Natural killer cell (primary cell): Measurements from ENCODE around the gene ACSS2. TPM values are rescaled to one million over a fixed set of nuclear protein-coding genes. Genes with fewer than 3 reads are reported as not detected.
A peak's percentile ranks its signal among the peaks of the same experiment; 100 is the strongest.

Experiments used
- ATAC-seq, 3 donors: fragments of 150-1000 bp in 2 of 3; fragments of 200-7000 bp in 1 of 3; cut with Tn5 transposase; 1 replicate in 1 of 3; 2 replicates in 2 of 3; pipeline ENCODE4 v1.10.0; 2021; ENCODE audit warnings: mild to moderate bottlenecking in 2 of 3, moderate library complexity in 2 of 3
- DNase-seq, 2 donors: peaks; one replicate each; pipeline versions ENCODE4 v3.0.0 to v3.0.0-alpha.2; 2013 to 2021; ENCODE audit warnings: mixed read lengths in 1 of 2
- H3K27ac ChIP-seq: one replicate; pipeline ENCODE4 v1.5.1; 2013; ENCODE audit warnings: mild to moderate bottlenecking, low read length
- H3K27me3 ChIP-seq: one replicate; pipeline ENCODE4 v1.6.1; 2013; ENCODE audit warnings: low read length; ENCODE audit not compliant: control insufficient read depth, insufficient read depth
- H3K36me3 ChIP-seq: one replicate; pipeline ENCODE4 v1.6.1; 2013; ENCODE audit warnings: low read length; ENCODE audit not compliant: control insufficient read depth, insufficient read depth
- H3K4me1 ChIP-seq: one replicate; pipeline ENCODE4 v1.6.1; 2013; ENCODE audit warnings: low read length; ENCODE audit not compliant: control insufficient read depth, insufficient read depth
- H3K4me3 ChIP-seq: one replicate; pipeline ENCODE4 v1.5.1; 2013; ENCODE audit warnings: low read length
- H3K9me3 ChIP-seq: one replicate; pipeline ENCODE4 v1.6.1; 2013; ENCODE audit warnings: low read length; ENCODE audit not compliant: control insufficient read depth, insufficient read depth
- H3K27ac Mint-ChIP-seq, 2 donors: one replicate each; pipeline ENCODE4 v1.8.0; 2022; ENCODE audit warnings: mild to moderate bottlenecking in 2 of 2, mixed read lengths in 2 of 2, moderate library complexity in 1 of 2
- H3K27me3 Mint-ChIP-seq, 2 donors: one replicate each; pipeline ENCODE4 v1.8.0; 2022; ENCODE audit warnings: low read depth in 2 of 2, mixed read lengths in 2 of 2
- H3K36me3 Mint-ChIP-seq: one replicate; pipeline ENCODE4 v1.8.0; 2022; ENCODE audit warnings: mixed read lengths
- H3K4me1 Mint-ChIP-seq, 2 donors: one replicate each; pipeline ENCODE4 v1.8.0; 2022; ENCODE audit warnings: mixed read lengths in 2 of 2
- H3K4me3 Mint-ChIP-seq: one replicate; pipeline ENCODE4 v1.8.0; 2022; ENCODE audit warnings: mild to moderate bottlenecking, moderate library complexity, mixed read lengths
- H3K9me3 Mint-ChIP-seq, 2 donors: one replicate each; pipeline ENCODE4 v1.8.0; 2022; ENCODE audit warnings: mixed read lengths in 2 of 2
- WGBS: methylation state at CpG from one replicate; pipeline ENCODE4 v1.1.7; 2013; ENCODE audit warnings: missing lambda C conversion rate; ENCODE audit not compliant: insufficient coverage; 5-methylcytosine and 5-hydroxymethylcytosine counted together
- intact Hi-C: fragments of 100-400 bp; cut with micrococcal nuclease; formaldehyde crosslinking; loops from one replicate; pipeline ENCODE4 v1.14.2; 2022
- total RNA-seq, 4 donors: library from RNA; stranded (reverse); fragments of 120-200 nt in 1 of 4; gene quantifications; one replicate each; pipeline versions ENCODE4 v1.2.3 to v1.2.4, GENCODE V29; 2013 to 2022
- TF ChIP-seq, protein P1 (sequence below): fragments of 200-600 bp; IDR thresholded peaks from one replicate; pipeline ENCODE4 v1.8.0; 2022; ENCODE audit warnings: antibody characterized with exemption

The ACSS2 gene, protein sequence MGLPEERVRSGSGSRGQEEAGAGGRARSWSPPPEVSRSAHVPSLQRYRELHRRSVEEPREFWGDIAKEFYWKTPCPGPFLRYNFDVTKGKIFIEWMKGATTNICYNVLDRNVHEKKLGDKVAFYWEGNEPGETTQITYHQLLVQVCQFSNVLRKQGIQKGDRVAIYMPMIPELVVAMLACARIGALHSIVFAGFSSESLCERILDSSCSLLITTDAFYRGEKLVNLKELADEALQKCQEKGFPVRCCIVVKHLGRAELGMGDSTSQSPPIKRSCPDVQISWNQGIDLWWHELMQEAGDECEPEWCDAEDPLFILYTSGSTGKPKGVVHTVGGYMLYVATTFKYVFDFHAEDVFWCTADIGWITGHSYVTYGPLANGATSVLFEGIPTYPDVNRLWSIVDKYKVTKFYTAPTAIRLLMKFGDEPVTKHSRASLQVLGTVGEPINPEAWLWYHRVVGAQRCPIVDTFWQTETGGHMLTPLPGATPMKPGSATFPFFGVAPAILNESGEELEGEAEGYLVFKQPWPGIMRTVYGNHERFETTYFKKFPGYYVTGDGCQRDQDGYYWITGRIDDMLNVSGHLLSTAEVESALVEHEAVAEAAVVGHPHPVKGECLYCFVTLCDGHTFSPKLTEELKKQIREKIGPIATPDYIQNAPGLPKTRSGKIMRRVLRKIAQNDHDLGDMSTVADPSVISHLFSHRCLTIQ
- 10 to 100 TPM in 1 of 3 donors, 1 to 10 TPM in 2; 2.4 to 11.4 (median 7.5) TPM for total RNA-seq
- total RNA-seq (2013), result 7.3 TPM

DNA sequence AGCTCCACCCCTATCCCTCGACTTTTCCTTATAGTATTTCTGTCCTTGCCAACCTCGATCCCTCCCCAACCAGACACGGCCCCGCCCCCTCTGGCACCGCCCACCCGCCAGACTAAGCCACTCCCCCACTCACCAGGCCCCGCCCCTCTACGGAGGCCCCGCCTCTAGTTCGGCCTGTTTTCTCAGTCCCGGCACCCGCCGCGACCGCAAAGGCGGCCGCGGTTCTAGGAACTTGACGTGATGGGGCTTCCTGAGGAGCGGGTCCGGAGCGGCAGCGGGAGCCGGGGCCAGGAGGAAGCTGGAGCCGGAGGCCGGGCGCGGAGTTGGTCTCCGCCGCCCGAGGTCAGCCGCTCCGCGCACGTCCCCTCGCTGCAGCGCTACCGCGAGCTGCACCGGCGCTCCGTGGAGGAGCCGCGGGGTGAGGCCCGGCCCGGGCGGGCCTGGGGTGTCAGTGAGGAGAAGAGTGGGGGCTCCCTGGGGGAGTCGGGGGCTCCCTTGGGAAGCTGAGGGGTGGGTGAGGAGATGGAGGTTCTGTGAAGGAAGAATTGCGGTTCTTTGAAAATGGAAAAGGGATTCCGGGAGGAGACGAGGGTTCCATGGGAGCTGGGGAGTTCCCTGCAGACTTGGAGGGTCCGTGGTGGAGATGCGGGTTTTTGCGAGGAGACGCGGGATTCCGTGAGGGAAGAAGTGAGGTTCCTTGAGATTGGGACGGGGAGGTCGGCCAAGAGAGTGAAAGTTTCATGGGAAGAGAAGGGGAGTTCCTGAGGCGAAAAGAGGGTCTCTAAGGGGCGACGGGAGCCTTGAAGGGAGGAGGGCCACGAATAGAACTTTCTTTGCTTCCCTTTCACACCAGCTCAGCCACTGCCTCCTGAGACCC is at the start of gene ACSS2:
Gene ACSS2, plus strand, starts transcription at position 207 of the 877 bp plus-strand sequence. Its CDS starts 34 bp downstream, at position 241.
- peaks cover 34 to 48% of the 10 kb centered on the region in 2 donors for H3K4me1 Mint-ChIP-seq
- Histone ChIP-seq H3K4me1 (peaks cover 39% of the 10 kb centered on the region), H3K27me3 (no peaks in the 10 kb centered on the region), H3K27ac (peak within 1 kb of the TSS; percentile 54), H3K9me3 (no peaks in the 10 kb centered on the region), H3K4me3 (peak within 1 kb of the TSS; percentile 54), H3K36me3 (no peaks in the 10 kb centered on the region)
- H3K4me3 Mint-ChIP-seq, result peak within 1 kb of the TSS; percentile 91
- no peaks in the 10 kb centered on the region for H3K36me3 Mint-ChIP-seq
- peak; percentile 86 to 92 for DNase-seq
- WGBS, result 1% methylated on average over 61 of the region's 63 CpGs
- ATAC-seq, result peak; percentile 85 to 92 (median 85)
- H3K27me3 Mint-ChIP-seq, result peaks cover 11 to 24% of the 10 kb centered on the region in 2 donors
- no peaks in the 10 kb centered on the region for H3K9me3 Mint-ChIP-seq
- peak within 1 kb of the TSS; percentile 18 to 78 for H3K27ac Mint-ChIP-seq
- intact Hi-C loops, result loop anchor here (1.0 kb wide), 1 partner anchor 79 kb away; the partner anchor contains the start of genes GSS and MYH7B
- TF ChIP-seq, protein P1, sequence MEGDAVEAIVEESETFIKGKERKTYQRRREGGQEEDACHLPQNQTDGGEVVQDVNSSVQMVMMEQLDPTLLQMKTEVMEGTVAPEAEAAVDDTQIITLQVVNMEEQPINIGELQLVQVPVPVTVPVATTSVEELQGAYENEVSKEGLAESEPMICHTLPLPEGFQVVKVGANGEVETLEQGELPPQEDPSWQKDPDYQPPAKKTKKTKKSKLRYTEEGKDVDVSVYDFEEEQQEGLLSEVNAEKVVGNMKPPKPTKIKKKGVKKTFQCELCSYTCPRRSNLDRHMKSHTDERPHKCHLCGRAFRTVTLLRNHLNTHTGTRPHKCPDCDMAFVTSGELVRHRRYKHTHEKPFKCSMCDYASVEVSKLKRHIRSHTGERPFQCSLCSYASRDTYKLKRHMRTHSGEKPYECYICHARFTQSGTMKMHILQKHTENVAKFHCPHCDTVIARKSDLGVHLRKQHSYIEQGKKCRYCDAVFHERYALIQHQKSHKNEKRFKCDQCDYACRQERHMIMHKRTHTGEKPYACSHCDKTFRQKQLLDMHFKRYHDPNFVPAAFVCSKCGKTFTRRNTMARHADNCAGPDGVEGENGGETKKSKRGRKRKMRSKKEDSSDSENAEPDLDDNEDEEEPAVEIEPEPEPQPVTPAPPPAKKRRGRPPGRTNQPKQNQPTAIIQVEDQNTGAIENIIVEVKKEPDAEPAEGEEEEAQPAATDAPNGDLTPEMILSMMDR, result no peak

DNA sequence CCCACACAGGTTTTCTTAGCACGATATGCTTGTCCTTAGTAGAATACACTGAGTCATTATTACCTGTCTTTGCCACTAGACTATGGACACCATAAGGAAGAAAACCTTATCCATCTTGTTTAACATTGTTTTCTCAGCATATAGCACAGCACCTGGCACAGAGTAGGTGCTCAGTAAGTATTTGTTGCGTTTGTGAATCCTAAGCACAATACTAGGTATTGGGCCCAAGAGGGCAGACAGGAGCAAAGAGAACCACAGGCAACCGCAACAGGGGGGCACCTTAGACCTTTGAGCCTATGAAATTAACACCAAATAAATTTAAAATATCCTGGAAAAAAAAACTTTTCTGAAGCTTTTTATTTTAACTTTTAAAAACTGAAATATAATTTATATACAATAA is 47.2 kb upstream of the ACSS2 start:
- Mint-ChIP-seq H3K4me3 (peak overlapping the region; percentile 18), H3K9me3 (no peaks in the 10 kb centered on the region), H3K36me3 (no peaks in the 10 kb centered on the region), H3K4me1 (peaks cover 13 to 14% of the 10 kb centered on the region in 2 donors), H3K27ac (no peak overlapping the region), H3K27me3 (peaks cover 11 to 20% of the 10 kb centered on the region in 2 donors)
- Histone ChIP-seq H3K4me1 (peaks cover 12% of the 10 kb centered on the region), H3K36me3 (no peaks in the 10 kb centered on the region), H3K27ac (no peak overlapping the region), H3K4me3 (no peak overlapping the region), H3K9me3 (no peaks in the 10 kb centered on the region), H3K27me3 (no peaks in the 10 kb centered on the region)
- TF ChIP-seq, protein P1, result no peak
- intact Hi-C loops, result no loop called here
- WGBS, result 85% methylated on average over 3 of the region's 3 CpGs
- DNase-seq (no peak), ATAC-seq (no peak)

DNA sequence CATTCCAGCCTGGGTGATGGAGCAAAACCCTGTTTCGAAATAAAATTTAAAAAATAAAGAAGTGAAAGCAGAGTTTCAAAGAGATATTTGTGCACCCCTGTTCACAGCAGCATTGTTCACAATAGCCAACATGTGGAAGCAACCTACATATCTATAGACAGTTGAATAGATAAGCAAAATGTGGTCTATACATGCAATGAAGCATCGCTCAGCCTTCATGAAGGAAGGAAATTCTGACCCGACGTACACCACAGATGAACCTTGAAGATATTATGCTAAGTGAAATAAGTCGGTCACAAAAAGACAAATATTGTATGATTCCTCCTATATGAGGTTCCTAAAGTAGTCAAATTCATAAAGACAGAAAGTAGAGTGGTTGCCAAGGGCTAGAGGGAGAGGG is 44.5 kb upstream of the ACSS2 start:
- DNase-seq, result no peak
- H3K27me3 Mint-ChIP-seq, result peaks cover 15 to 25% of the 10 kb centered on the region in 2 donors
- H3K9me3 Mint-ChIP-seq, result no peaks in the 10 kb centered on the region
- H3K4me1 ChIP-seq, result no peaks in the 10 kb centered on the region
- no peaks in the 10 kb centered on the region for H3K27me3 ChIP-seq
- no peak overlapping the region for H3K4me3 Mint-ChIP-seq
- 60% methylated on average over 5 of the region's 5 CpGs for WGBS
- no peaks in the 10 kb centered on the region for H3K9me3 ChIP-seq
- TF ChIP-seq, protein P1, result no peak
- H3K27ac Mint-ChIP-seq, result no peak overlapping the region
- intact Hi-C loops, result loop anchor here (10.0 kb wide), 1 partner anchor 613 kb away; no protein-coding TSS in a partner anchor
- peaks cover 0 to 6% of the 10 kb centered on the region in 2 donors for H3K4me1 Mint-ChIP-seq
- H3K36me3 ChIP-seq, result no peaks in the 10 kb centered on the region
- H3K4me3 ChIP-seq, result no peak overlapping the region
- no peak for ATAC-seq
- no peak overlapping the region for H3K27ac ChIP-seq
- H3K36me3 Mint-ChIP-seq, result no peaks in the 10 kb centered on the region
